GM12872 (cell line): ENCODE data around the gene ATP1B1.

Experiments used
- CTCF ChIP-seq: IDR thresholded peaks from 3 replicates; pipeline ENCODE4 v1.5.1; 2011; ENCODE audit warnings: low read depth, mild to moderate bottlenecking, low read length, moderate library complexity; ENCODE audit not compliant: insufficient read depth

Gene ATP1B1

GRCh38 chr1:169110689-169111447 is 4.4 kb downstream of the ATP1B1 start:
- no peak for TF ChIP-seq CTCF

GRCh38 chr1:169111472-169111871 is 5.0 kb downstream of the ATP1B1 start:
- no peak for TF ChIP-seq CTCF

- TF ChIP-seq CTCF: no peak
Measured at GRCh38 chr1:169112241-169112640, 5.8 kb downstream of the ATP1B1 start.

DNA sequence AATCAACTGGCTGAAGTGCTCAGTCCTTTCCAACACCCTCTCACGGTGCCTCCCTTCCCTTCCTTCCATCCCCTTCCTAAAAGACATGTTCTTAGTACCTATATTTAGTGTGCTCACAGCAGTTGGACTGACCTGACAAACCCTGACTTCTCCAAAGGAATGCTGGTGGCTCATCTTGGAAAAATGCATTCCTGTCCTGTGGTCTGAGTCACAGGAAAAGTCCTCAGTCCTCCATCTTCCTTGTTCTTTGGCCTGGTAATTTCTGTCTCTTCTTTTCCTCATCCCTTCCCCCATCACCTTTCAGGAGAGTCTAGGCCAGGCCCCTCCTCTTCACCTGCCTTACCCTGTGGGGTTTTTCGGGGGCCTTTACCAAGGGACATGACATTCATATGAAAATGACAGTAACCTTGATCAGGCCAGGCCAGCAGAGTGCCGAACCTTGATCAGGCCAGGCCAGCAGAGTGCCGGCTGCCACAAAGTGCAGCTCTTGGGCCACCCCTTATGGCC is 7.2 kb downstream of the ATP1B1 start:
- TF ChIP-seq CTCF: no peak

DNA sequence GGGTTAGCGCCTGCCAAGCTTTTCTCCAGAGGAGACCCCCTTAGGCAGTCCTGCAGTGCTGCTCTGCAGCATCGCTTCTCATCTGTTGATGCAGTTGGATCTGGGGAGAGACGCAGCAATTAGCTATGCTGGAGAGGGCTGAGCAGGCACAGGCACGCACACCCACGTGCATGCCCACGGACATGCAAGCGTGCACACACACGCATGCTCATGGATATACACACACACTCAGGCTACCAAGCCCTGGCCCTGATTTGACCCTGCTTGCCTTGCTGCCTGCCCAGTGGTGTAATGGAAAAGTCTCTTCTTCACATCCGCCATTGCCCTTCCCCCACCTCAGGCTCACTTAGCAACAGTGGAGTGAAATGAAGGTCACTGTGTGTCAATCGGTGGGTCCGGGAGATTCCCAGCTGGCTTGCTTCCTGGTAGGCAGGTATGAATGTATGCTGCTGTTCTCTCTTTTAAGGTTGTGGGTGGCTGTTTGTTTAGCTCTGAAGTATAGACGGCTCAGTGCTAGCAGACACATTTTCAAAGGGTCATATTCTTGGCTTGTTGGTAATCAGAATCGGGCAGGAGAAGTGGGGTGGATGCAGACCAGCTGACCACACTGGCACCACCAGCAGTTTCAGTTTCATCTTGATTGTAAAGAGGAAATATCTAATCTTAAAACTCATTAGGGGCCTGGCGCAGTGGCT is 9.5 kb downstream of the ATP1B1 start:
- TF ChIP-seq CTCF: no peak

GRCh38 chr1:169117014-169117413 is 10.5 kb downstream of the ATP1B1 start:
- TF ChIP-seq CTCF: no peak

DNA sequence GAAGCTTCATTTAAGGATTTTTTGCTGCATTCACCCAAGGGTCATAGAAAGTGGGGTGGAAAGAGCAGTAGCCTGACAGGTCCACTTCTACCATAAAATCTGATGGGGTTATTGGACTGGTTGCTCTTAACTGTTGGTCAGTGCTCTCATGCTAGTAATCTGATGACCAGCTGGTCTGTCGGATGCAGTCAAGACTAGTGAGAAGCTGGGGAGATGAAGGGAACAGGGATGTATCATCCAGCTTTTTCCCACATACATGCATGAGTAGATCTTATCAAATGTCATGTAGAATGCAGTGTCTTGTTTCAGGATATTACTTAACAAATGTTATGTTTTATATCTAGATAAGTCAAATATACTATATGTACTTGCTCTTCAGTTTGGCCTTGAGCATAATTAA is 11.1 kb downstream of the ATP1B1 start:
- TF ChIP-seq CTCF: no peak
